ENCODE results near the gene HOXB2.

The HOXB2 gene

GRCh38 chr17:48545022-48545375 lies at the start of gene HOXB2:
Gene HOXB2, minus strand, starts transcription at chr17:48545109. Its CDS starts 198 bp downstream, at chr17:48544911.
- no peak within 1 kb of the TSS for H3K4me3 ChIP-seq (ENCODE audit: low read depth, low read length)

- no peak overlapping the region for H3K4me3 ChIP-seq (ENCODE audit: low read depth, low read length)
Observed at GRCh38 chr17:48593840-48594537, 49.1 kb upstream of the HOXB2 start.

DNA sequence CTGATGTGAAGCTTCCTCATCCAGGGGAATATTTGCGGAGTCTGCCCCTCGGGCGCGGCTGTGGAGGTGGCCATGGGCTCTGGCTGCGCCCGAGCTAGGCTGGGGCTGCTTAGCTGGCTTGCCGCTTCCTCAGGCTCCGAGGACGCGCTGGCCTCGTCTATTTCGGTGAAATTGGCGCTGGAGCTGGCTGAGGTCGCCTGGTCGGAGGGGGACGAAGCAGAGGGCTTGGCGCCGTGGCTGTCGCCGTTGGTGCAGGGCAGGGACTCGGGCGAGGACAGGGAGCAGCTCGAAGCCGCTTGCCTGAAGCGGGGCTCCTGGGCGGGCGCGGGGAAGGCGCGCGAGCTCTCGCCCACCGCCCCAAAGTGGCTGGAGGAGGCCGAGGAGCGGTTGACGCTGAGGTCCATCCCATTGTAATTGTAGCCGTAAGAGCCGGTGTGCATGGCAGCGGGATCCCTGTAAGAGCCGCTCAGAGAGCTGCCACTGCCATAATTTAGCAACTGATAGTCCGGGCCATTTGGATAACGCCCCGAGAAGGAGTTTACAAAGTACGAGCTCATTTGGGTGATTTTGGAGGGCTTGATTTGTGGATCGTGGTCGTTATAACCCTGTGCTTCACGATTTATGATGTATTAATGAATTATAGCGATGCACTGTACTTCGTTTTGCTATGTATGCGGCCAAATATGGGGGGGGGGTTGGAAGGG lies 48.4 kb upstream of the HOXB2 start, which contains the start of gene HOXB5:
HOXB5 (minus strand) TSS at position 654 of the 704 bp plus-strand sequence; CDS start at position 557, 97 bp downstream.
- H3K4me3 ChIP-seq (ENCODE audit: low read depth, low read length) = no peak within 1 kb of the TSS

- H3K4me3 ChIP-seq (ENCODE audit: low read depth, low read length) = no peak overlapping the region
Observed at GRCh38 chr17:48592577-48592976, 47.7 kb upstream of the HOXB2 start.

DNA sequence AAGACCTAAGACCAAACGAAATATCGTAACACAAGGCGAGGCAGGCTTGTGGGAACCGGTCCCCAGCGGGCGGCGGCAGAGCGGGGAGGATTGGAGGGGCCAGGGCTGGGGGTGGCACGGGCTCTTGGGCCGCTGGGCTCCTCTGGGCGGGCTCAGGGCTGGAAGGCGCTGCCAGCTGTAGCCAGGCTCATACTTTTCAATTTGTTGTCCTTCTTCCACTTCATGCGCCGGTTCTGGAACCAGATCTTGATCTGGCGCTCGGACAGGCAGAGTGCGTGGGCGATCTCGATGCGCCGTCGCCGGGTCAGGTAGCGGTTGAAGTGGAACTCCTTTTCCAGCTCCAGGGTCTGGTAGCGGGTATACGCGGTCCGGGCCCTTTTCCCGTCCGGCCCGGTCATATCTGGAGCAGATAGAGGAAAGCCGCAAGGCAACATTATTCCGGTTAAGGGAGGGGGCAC lies 47.2 kb upstream of the HOXB2 start:
- H3K4me3 ChIP-seq (ENCODE audit: low read depth, low read length) = no peak overlapping the region

GRCh38 chr17:48591255-48592056 lies 46.5 kb upstream of the HOXB2 start:
- H3K4me3 ChIP-seq (ENCODE audit: low read depth, low read length) = no peak overlapping the region

- H3K4me3 ChIP-seq (ENCODE audit: low read depth, low read length) = no peak overlapping the region
Observed at GRCh38 chr17:48590607-48591161, 45.8 kb upstream of the HOXB2 start.

GRCh38 chr17:48589831-48590606 lies 45.1 kb upstream of the HOXB2 start, which contains the start of gene HOXB3:
Gene HOXB3, minus strand, starts transcription at chr17:48590241. Its CDS starts 37,767 bp downstream, at chr17:48552474.
- H3K4me3 ChIP-seq (ENCODE audit: low read depth, low read length) = no peak within 1 kb of the TSS

DNA sequence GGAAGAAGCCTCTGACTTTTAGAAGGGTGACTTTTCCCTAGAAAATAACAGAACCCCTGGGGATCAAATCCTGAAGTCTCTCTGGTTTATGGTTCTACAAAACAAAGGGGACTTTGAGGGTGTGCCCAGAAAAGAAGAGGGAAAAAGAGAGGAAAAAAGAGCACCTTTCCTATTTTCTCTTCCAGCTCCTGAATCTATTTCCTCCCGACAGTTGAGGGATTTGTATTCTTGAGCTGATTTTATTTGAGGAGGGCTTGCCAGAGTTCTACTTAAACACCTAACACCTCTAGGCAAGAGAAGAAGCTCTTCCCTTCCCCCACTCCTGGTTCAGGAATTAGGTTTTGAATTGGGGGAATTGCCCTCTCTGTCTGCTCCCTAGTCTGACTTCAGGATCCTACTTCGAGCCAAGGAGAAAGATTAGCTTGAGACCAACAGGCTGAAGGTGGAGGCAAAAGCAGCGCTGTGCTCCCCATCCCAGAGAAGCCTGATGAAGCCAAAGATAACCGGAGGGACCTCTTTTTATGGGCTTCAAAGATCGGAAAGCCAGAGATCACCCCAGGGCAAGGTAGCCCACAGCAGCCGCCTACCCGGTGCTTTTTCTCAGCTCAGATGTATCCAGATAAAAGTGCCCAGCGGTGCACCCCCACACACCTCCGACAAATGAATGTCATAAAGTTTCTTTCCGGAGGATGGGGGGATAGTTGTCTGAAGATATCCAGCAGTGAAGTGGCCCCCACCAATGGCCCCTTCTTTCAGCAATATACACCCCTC lies 44.3 kb upstream of the HOXB2 start:
- H3K4me3 ChIP-seq (ENCODE audit: low read depth, low read length) = no peak overlapping the region

GRCh38 chr17:48588528-48588927 lies 43.6 kb upstream of the HOXB2 start:
- H3K4me3 ChIP-seq (ENCODE audit: low read depth, low read length) = no peak overlapping the region

- no peak overlapping the region for H3K4me3 ChIP-seq (ENCODE audit: low read depth, low read length)
Observed at GRCh38 chr17:48588074-48588415, 43.1 kb upstream of the HOXB2 start.

DNA sequence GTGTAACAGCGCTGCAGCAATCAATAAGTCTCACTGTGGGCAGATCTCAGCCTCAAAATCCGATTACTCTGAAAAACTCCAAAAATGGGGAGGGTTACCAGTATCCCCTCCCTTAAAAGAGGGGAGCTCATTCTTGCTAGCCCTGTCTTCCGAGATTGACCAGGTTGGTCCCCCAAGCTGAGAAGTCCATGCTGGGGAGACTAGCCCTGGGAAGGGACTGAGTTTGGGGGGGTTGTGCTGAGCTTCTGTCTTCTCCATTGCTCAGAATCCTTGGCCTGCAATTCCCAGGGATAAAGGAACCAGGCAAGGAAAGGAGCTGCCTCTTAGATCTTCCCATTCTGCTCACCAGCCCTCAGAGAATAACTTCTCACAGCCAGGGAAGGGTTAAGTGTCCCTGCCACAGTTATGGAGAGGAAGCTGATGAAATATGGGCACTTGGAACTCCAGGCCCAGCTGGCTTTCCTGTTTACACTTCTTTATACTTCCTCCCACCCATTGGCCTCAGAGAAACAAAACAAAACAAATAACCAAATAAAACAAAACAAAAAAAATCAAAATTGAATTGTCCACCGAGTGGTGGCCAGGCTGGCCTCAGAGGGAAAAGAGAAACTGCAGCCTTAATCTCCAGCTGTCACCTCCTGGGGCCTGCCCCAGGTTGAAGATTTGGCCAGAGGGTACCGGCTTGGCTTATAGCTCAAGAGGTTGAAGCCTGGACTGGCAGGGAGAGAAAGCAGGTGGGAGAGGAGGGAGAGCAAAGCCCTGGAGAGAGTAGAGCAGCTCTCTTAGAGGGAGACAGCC lies 42.6 kb upstream of the HOXB2 start:
- no peak overlapping the region for H3K4me3 ChIP-seq (ENCODE audit: low read depth, low read length)

DNA sequence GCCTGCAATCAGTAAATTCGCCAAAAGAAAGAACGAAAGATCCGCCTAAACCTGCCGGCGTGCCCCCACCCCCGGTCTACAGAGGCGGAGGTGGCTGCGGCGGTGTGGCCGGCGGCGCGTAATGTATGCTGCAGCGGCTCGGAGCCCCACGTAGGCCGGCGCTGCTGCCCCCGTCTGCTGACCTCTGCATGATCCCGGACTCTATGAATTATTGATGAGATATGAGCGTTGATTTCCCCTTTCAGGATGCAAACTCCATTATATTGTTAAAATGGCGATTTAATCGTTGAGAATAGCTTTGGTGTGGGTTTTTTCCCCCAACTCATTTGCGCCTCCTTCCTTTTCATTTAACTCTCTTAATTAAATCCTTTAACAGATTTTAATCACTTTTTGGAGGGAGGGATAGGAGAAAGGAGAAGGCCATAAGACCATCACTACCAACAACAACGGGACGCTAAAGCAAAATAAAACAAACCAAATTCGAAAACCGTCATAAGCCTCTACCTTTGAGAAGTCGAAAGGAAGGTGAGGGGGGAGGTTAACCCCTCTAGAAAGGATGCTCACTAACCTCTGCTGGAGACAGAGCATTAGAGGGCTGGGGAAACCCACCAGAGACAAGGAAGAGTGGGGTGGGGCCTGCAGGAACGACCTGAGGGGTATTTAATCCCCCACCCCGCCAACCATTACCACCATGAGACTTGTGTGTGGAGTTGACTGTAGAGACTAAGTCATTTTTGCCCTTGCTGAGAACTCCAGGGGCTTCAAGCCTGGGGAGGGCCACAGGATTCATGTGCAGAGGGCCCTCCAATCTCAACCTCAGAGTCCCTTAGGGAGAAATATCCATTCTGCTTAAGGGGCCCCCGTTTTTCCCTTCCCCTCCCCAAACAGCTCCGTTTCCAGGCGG lies 41.7 kb upstream of the HOXB2 start:
- no peak overlapping the region for H3K4me3 ChIP-seq (ENCODE audit: low read depth, low read length)

DNA sequence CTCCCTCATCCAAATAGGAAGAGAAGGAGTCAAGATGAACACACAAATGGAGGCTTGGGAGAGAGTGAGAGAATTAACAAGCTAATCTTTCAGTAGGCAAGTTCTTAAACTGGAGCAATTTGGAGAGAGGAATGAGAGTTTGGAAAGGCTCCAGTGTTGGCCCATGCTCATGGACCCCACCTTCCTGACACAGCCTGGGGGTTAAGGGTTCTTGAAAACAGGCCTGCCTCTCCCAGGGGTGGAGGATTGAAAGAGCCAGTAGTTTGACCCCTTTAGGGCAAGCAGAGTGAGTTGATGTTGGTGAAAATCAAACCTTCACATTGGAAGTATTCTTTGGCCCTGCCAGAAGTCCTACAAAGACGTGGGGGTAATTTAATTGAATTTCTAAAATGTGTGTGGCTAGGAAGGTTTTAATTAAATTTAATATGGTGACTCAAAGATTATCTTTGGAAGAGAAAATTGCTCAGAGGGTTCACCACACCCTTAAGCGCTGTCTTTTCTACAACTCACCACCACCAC lies 39.4 kb upstream of the HOXB2 start:
- H3K4me3 ChIP-seq (ENCODE audit: low read depth, low read length) = no peak overlapping the region

DNA sequence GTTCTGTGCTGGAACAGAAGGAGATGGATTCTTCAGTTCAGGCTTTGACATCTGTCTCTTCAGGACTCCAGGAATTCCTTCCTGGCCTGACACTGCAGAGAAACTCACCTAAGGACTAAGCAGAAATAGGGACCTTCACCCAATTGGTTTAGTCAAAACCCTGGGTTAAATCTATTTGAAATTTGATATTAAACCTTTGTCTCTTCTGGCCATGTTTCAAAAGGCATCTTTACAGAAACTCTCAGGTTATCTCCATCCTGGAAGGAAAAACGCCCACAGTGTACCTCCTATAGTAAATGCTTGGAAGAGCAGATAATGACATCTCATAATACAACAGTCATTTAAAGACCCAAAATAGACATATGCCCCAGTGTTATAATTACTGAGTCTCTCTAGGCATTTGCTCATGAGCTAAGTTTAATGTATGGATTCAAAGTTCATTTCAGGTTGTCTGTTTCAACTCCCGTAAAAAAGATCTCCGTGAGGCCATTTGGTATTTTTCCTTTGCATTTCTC lies 38.9 kb upstream of the HOXB2 start:
- H3K4me3 ChIP-seq (ENCODE audit: low read depth, low read length) = no peak overlapping the region

- no peak overlapping the region for H3K4me3 ChIP-seq (ENCODE audit: low read depth, low read length)
Observed at GRCh38 chr17:48582750-48583069, 37.8 kb upstream of the HOXB2 start.

GRCh38 chr17:48579760-48580554 lies 35.0 kb upstream of the HOXB2 start:
- no peak overlapping the region for H3K4me3 ChIP-seq (ENCODE audit: low read depth, low read length)

All from iPS-11a (cell line).